Stimulated activated naive B cell treated with anti-CD40 and anti-IgM and Interleukin-4, amounts not matched to agents 10 μg/mL and 1 μg/mL and 100 μg/mL, for 72 hours (primary cell): Measurements from ENCODE around the gene DAB1.

Experiments
- ATAC-seq, 2 donors: fragments of 150-1000 bp; cut with Tn5 transposase; replicated peaks; 2 replicates each; pipeline ENCODE4 v1.10.0; 2021; ENCODE audit warnings: moderate library complexity in 1 of 2
- DNase-seq: peaks from one replicate; pipeline ENCODE4 v3.0.0; 2021
- H3K27ac Mint-ChIP-seq: one replicate; pipeline ENCODE4 v1.8.0; 2022; ENCODE audit warnings: mild to moderate bottlenecking, mixed read lengths
- H3K27me3 Mint-ChIP-seq, 2 donors: one replicate each; pipeline ENCODE4 v1.8.0; 2022; ENCODE audit warnings: mixed read lengths in 2 of 2
- H3K36me3 Mint-ChIP-seq, 2 donors: one replicate each; pipeline ENCODE4 v1.8.0; 2022; ENCODE audit warnings: mixed read lengths in 2 of 2, mild to moderate bottlenecking in 1 of 2
- H3K4me1 Mint-ChIP-seq, 2 donors: one replicate each; pipeline ENCODE4 v1.8.0; 2022; ENCODE audit warnings: mixed read lengths in 2 of 2, mild to moderate bottlenecking in 1 of 2
- H3K4me3 Mint-ChIP-seq, 2 donors: one replicate each; pipeline ENCODE4 v1.8.0; 2022; ENCODE audit warnings: mild to moderate bottlenecking in 2 of 2, mixed read lengths in 2 of 2, moderate library complexity in 1 of 2
- H3K9me3 Mint-ChIP-seq, 2 donors: one replicate each; pipeline ENCODE4 v1.8.0; 2022; ENCODE audit warnings: mixed read lengths in 2 of 2, mild to moderate bottlenecking in 1 of 2

Gene DAB1

GRCh38 chr1:57015071-57015470 is 408.8 kb downstream of the DAB1 start:
- no peaks in the 10 kb centered on the region for H3K36me3 Mint-ChIP-seq
- no peak for DNase-seq
- peaks cover 0 to 4% of the 10 kb centered on the region in 2 donors for H3K27me3 Mint-ChIP-seq
- no peaks in the 10 kb centered on the region for H3K4me1 Mint-ChIP-seq
- no peak overlapping the region for H3K4me3 Mint-ChIP-seq
- H3K27ac Mint-ChIP-seq: no peak overlapping the region
- H3K9me3 Mint-ChIP-seq: no peaks in the 10 kb centered on the region
- ATAC-seq: no peak

- ATAC-seq: peak in 1 of 2 donors; percentile 48
- Mint-ChIP-seq H3K9me3 (no peaks in the 10 kb centered on the region), H3K27me3 (peaks cover 0 to under 1% of the 10 kb centered on the region in 2 donors), H3K4me1 (no peaks in the 10 kb centered on the region), H3K27ac (no peak overlapping the region), H3K4me3 (no peak overlapping the region), H3K36me3 (no peaks in the 10 kb centered on the region)
- DNase-seq: no peak
Observed at GRCh38 chr1:57013522-57013921, 410.3 kb downstream of the DAB1 start.

GRCh38 chr1:57012315-57012714 is 411.5 kb downstream of the DAB1 start:
- Mint-ChIP-seq H3K9me3 (no peaks in the 10 kb centered on the region), H3K27me3 (no peaks in the 10 kb centered on the region), H3K4me1 (no peaks in the 10 kb centered on the region), H3K4me3 (no peak overlapping the region), H3K36me3 (no peaks in the 10 kb centered on the region), H3K27ac (no peak overlapping the region)
- no peak for ATAC-seq
- no peak for DNase-seq

GRCh38 chr1:57010511-57010910 is 413.3 kb downstream of the DAB1 start:
- Mint-ChIP-seq H3K27ac (no peak overlapping the region), H3K36me3 (no peaks in the 10 kb centered on the region), H3K4me3 (no peak overlapping the region), H3K27me3 (no peaks in the 10 kb centered on the region), H3K9me3 (no peaks in the 10 kb centered on the region), H3K4me1 (no peaks in the 10 kb centered on the region)
- DNase-seq (no peak), ATAC-seq (no peak)

- no peak for ATAC-seq
- Mint-ChIP-seq H3K36me3 (no peaks in the 10 kb centered on the region), H3K4me1 (no peaks in the 10 kb centered on the region), H3K27me3 (no peaks in the 10 kb centered on the region), H3K4me3 (no peak overlapping the region), H3K9me3 (no peaks in the 10 kb centered on the region), H3K27ac (no peak overlapping the region)
- no peak for DNase-seq
Observed at GRCh38 chr1:57007948-57008347, 415.9 kb downstream of the DAB1 start.

GRCh38 chr1:57007472-57007871 is 416.4 kb downstream of the DAB1 start:
- no peaks in the 10 kb centered on the region for H3K4me1 Mint-ChIP-seq
- no peak for ATAC-seq
- H3K9me3 Mint-ChIP-seq: no peaks in the 10 kb centered on the region
- no peak overlapping the region for H3K27ac Mint-ChIP-seq
- DNase-seq: no peak
- H3K27me3 Mint-ChIP-seq: no peaks in the 10 kb centered on the region
- no peak overlapping the region for H3K4me3 Mint-ChIP-seq
- H3K36me3 Mint-ChIP-seq: no peaks in the 10 kb centered on the region

GRCh38 chr1:57003398-57004139 is 420.3 kb downstream of the DAB1 start:
- Mint-ChIP-seq H3K4me1 (no peaks in the 10 kb centered on the region), H3K9me3 (peaks cover 0 to 3% of the 10 kb centered on the region in 2 donors), H3K27ac (no peak overlapping the region), H3K4me3 (no peak overlapping the region), H3K36me3 (no peaks in the 10 kb centered on the region), H3K27me3 (peaks cover 4 to 6% of the 10 kb centered on the region in 2 donors)
- DNase-seq (no peak), ATAC-seq (no peak)

- Mint-ChIP-seq H3K27ac (no peak overlapping the region), H3K27me3 (peaks cover 0 to 14% of the 10 kb centered on the region in 2 donors)
- DNase-seq: no peak
Observed at GRCh38 chr1:56995414-56996100, 428.3 kb downstream of the DAB1 start.

GRCh38 chr1:56993475-56993874 is 430.4 kb downstream of the DAB1 start:
- peaks cover 0 to 1% of the 10 kb centered on the region in 2 donors for H3K9me3 Mint-ChIP-seq
- no peaks in the 10 kb centered on the region for H3K4me1 Mint-ChIP-seq
- no peak overlapping the region for H3K27ac Mint-ChIP-seq
- H3K27me3 Mint-ChIP-seq: peaks cover 0 to 16% of the 10 kb centered on the region in 2 donors
- H3K4me3 Mint-ChIP-seq: no peak overlapping the region
- DNase-seq: no peak
- ATAC-seq: no peak
- H3K36me3 Mint-ChIP-seq: no peaks in the 10 kb centered on the region

More at GRCh38 chr1:56995414-56996100, 428.3 kb downstream of the DAB1 start:
- Mint-ChIP-seq H3K4me1 (no peaks in the 10 kb centered on the region), H3K36me3 (no peaks in the 10 kb centered on the region), H3K9me3 (peaks cover 0 to 1% of the 10 kb centered on the region in 2 donors), H3K4me3 (no peak overlapping the region)
- ATAC-seq: no peak

- ATAC-seq (no peak), DNase-seq (no peak)
- Mint-ChIP-seq H3K36me3 (no peaks in the 10 kb centered on the region), H3K9me3 (peaks cover 0 to 1% of the 10 kb centered on the region in 2 donors), H3K27ac (no peak overlapping the region), H3K4me3 (no peak overlapping the region), H3K4me1 (no peaks in the 10 kb centered on the region), H3K27me3 (peaks cover 0 to 16% of the 10 kb centered on the region in 2 donors)
Observed at GRCh38 chr1:56992318-56993125, 431.3 kb downstream of the DAB1 start.

GRCh38 chr1:56991576-56991975 is 432.3 kb downstream of the DAB1 start:
- Mint-ChIP-seq H3K27me3 (peaks cover 0 to 16% of the 10 kb centered on the region in 2 donors), H3K36me3 (no peaks in the 10 kb centered on the region), H3K27ac (no peak overlapping the region), H3K9me3 (peaks cover 0 to 1% of the 10 kb centered on the region in 2 donors), H3K4me3 (no peak overlapping the region), H3K4me1 (no peaks in the 10 kb centered on the region)
- ATAC-seq (no peak), DNase-seq (no peak)

- no peak for ATAC-seq
Observed at GRCh38 chr1:56986397-56986796, 437.5 kb downstream of the DAB1 start.

GRCh38 chr1:56985857-56986256 is 438.0 kb downstream of the DAB1 start:
- H3K27me3 Mint-ChIP-seq: peaks cover 0 to 9% of the 10 kb centered on the region in 2 donors
- H3K27ac Mint-ChIP-seq: no peak overlapping the region
- DNase-seq: no peak
- no peak overlapping the region for H3K4me3 Mint-ChIP-seq
- ATAC-seq: no peak
- no peaks in the 10 kb centered on the region for H3K9me3 Mint-ChIP-seq
- H3K4me1 Mint-ChIP-seq: no peaks in the 10 kb centered on the region
- no peaks in the 10 kb centered on the region for H3K36me3 Mint-ChIP-seq

More at GRCh38 chr1:56986397-56986796, 437.5 kb downstream of the DAB1 start:
- H3K27me3 Mint-ChIP-seq: peaks cover 0 to 12% of the 10 kb centered on the region in 2 donors
- H3K4me3 Mint-ChIP-seq: no peak overlapping the region
- H3K36me3 Mint-ChIP-seq: no peaks in the 10 kb centered on the region
- no peak for DNase-seq
- no peak overlapping the region for H3K27ac Mint-ChIP-seq
- H3K4me1 Mint-ChIP-seq: no peaks in the 10 kb centered on the region
- H3K9me3 Mint-ChIP-seq: no peaks in the 10 kb centered on the region

- Mint-ChIP-seq H3K27ac (no peak overlapping the region), H3K4me1 (peaks cover 0 to 1% of the 10 kb centered on the region in 2 donors), H3K4me3 (no peak overlapping the region), H3K27me3 (peaks cover 0 to 9% of the 10 kb centered on the region in 2 donors), H3K36me3 (no peaks in the 10 kb centered on the region), H3K9me3 (no peaks in the 10 kb centered on the region)
- ATAC-seq: no peak
- no peak for DNase-seq
Observed at GRCh38 chr1:56983484-56983883, 440.4 kb downstream of the DAB1 start.
